ENCODE measurements around the gene PCDH9.

The PCDH9 gene

DNA sequence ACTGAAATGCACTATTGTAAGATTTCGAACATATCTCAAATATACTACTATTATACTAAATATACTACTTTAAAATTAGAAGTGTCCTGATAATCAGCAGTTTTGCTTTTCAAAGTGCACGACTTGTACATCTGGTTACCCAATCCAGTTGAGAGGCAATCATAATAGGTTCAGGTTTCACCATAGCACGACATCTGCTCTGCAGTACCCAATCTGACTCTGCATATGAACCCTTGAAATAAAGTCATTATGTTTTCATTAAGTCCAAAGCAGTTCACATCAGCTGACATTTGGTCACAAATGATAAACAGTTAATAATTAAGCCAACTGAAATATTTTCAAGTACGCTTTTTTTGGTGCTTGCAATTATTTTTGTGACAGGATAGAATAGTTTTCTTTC lies 90.6 kb downstream of the PCDH9 start:
- no peak for DNase-seq (ENCODE audit: low read depth)
- TF ChIP-seq, protein P1, sequence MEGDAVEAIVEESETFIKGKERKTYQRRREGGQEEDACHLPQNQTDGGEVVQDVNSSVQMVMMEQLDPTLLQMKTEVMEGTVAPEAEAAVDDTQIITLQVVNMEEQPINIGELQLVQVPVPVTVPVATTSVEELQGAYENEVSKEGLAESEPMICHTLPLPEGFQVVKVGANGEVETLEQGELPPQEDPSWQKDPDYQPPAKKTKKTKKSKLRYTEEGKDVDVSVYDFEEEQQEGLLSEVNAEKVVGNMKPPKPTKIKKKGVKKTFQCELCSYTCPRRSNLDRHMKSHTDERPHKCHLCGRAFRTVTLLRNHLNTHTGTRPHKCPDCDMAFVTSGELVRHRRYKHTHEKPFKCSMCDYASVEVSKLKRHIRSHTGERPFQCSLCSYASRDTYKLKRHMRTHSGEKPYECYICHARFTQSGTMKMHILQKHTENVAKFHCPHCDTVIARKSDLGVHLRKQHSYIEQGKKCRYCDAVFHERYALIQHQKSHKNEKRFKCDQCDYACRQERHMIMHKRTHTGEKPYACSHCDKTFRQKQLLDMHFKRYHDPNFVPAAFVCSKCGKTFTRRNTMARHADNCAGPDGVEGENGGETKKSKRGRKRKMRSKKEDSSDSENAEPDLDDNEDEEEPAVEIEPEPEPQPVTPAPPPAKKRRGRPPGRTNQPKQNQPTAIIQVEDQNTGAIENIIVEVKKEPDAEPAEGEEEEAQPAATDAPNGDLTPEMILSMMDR (IDR thresholded peaks at IDR 0.05; ENCODE audit: insufficient read depth, low read depth, low read length, missing control alignments): no peak
- no peak overlapping the region for H3K4me3 ChIP-seq (ENCODE audit: low read length)

DNA sequence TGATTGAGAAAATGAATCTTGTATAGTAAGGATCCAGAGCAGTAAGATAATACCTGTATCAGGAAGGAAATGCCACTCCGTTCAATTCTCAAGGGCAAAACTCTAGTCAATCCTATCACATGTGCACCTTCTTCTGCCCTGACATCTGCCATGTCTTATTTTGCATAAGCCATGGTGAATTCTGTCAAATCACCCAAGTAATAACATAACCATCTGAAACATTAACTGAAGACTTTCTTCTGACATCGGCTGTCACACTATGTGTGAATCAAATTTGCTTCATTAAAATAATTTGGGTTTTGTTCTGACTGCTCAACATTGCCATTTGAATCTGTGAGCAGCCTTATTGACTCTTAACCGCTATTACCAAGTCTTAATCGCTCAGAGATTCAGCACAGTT lies 91.2 kb downstream of the PCDH9 start:
- no peak for DNase-seq (ENCODE audit: low read depth)
- TF ChIP-seq, protein P1 (IDR thresholded peaks at IDR 0.05; ENCODE audit: insufficient read depth, low read depth, low read length, missing control alignments): no peak
- H3K4me3 ChIP-seq (ENCODE audit: low read length): no peak overlapping the region

DNA sequence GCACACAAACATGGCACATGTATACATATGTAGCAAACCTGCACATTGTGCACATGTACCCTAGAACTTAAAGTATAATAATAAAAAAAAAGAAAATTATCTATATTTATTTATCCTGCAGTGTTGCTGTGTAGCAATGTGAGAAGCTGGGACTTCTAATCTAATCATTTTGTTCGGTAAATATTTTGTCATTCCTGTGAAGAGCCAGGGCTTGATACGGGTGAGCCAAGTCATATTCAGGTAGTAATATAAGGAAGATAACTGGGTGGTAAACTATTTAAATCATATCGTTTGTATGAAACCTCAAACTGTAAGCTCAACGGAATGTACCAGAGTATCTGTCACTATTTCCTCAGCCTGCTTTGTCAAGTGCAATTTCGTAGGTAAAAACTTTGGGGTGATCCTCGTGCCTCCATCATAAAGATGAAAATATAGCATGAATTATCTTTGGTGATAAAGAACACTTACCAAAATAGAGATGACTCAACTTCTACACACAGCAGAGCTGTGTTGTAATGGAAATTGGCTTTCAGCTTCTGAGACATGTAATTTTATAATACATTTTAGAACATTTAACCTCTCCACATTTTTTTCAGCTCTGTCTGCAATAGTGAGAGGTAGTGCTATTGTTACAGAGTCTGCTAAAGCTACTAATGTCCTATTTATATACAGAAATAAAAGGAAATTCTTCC lies 92.9 kb downstream of the PCDH9 start:
- no peak for DNase-seq (ENCODE audit: low read depth)
- TF ChIP-seq, protein P1 (IDR thresholded peaks at IDR 0.05; ENCODE audit: insufficient read depth, low read depth, low read length, missing control alignments): no peak

DNA sequence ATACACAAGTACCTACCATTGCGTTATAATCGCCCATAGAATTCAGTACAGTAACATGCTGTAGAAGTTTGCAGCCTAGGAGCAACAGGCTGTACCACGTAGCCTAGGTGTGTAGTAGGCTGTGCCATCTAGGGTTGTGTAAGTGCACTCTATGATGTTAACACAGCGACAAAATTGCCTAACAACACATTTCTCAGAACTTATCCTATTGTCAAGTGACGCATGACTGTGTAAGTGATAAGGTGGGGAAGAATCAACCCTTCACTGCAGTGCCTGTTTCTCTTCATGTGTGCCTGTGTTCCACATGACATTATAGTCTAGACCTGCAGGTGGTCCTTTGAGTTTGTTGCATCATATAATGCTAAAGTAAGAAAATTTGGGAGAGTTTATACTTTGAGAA lies 94.0 kb downstream of the PCDH9 start:
- DNase-seq (ENCODE audit: low read depth): no peak
- TF ChIP-seq, protein P1 (IDR thresholded peaks at IDR 0.05; ENCODE audit: insufficient read depth, low read depth, low read length, missing control alignments): no peak
- H3K4me3 ChIP-seq (ENCODE audit: low read length): no peak overlapping the region

More for the DNA sequence above, 92.9 kb downstream of the PCDH9 start:
- H3K4me3 ChIP-seq (ENCODE audit: low read length): no peak overlapping the region

DNA sequence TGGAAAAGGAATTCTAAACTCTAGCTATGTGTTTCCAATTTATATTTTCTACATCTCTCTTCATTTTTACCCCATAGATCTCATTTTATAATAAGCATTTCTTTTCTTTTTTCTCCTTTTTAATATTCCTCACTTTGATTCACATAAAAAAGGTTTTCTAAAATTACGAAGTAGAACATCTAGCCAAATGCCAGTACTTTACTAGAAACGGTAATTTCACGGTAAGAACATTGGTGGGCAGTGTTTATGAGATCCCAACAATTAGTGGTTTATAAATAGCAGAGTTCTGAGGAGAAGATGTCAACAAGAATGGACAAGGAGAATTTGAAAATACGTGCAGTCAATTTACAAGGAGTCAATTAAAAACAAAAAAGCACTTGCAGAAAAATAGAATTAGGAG lies 94.8 kb downstream of the PCDH9 start:
- H3K4me3 ChIP-seq (ENCODE audit: low read length): no peak overlapping the region
- no peak for DNase-seq (ENCODE audit: low read depth)
- TF ChIP-seq, protein P1 (IDR thresholded peaks at IDR 0.05; ENCODE audit: insufficient read depth, low read depth, low read length, missing control alignments): no peak

DNA sequence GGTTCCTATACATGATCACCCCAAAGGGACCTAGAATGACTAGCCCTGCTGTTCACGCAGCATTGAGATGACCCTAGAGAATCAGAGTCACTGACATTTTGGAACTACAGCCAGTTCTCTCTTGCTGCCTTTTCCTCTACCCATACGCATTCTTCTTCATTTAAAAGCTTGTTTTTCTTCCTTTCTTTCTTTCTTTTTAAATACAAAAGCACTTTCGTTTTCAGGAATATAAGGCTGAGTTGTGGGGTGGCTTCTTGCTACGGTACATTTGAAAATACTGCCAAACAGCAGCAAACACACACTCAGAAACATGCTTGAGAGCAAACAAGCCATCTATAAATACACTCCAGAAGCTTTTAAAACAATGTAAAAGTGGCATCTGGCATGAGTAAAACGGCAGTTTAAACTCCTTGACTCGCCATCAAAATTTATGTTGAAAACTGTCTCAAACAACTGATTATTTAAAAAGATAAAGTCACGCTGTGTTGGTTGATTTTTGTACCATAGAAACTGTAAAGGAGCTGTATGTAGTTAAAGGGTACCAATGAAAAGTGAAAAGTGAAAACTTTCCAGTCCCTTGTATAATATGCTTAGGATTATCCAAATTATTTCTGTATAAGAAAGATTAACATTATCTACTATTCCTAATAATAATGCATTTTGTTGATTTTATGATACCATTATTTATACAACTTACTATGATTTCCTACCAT lies 95.6 kb downstream of the PCDH9 start:
- no peak for DNase-seq (ENCODE audit: low read depth)
- no peak overlapping the region for H3K4me3 ChIP-seq (ENCODE audit: low read length)
- TF ChIP-seq, protein P1 (IDR thresholded peaks at IDR 0.05; ENCODE audit: insufficient read depth, low read depth, low read length, missing control alignments): no peak

All from epithelial cell of esophagus (primary cell).